ENCODE results near the gene RFXAP. TPM values are rescaled to one million over a fixed set of nuclear protein-coding genes. Genes with fewer than 3 reads are reported as not detected.

The RFXAP gene
- total RNA-seq, 1 experiment from 2014 or later, result 0.96 TPM

DNA sequence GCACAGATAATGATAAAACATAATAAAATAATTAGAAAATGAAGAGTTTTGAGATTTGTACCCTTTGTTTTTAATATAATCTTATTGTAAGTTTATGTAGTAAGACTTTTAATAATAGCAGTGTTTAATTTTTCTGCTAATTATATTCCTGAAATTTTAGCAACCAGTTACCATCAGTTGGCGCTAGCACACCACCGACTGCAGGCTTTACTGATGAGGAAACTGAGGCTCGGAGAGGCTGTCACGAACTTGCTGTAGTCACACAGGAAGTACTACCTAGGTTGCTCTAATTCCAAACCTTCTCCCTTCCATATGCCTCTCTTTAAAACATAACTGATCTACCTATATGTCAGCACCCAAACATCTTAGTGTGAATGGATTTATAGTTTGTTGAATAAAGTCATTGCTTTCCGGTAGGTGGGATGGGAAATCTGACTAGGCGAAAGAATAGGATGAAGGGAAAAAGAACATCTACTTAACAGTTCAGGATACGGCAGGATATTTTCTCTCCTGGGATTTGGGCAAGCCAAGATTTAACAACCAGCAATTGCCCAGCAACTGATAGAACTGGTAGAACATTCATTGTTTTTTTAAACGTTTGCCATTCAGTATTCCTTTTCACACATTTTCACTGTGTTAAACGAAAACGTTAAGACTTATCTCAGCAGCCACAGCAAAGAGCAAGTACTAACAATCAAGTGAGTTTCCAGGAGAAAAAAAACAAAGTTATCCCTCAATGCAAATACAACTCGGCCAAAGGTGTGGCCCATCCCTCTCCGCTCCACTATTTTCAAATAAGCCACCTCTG is 822 bp upstream of the RFXAP start:
- no peak for DNase-seq (ENCODE audit: low read depth)

GRCh38 chr13:36819739-36820090 is 693 bp downstream of the RFXAP start:
- DNase-seq (ENCODE audit: low read depth), result peak; percentile 35

- no peak for DNase-seq (ENCODE audit: low read depth)
Observed at GRCh38 chr13:36820222-36820621, 1.2 kb downstream of the RFXAP start.

- no peak for DNase-seq (ENCODE audit: low read depth)
Observed at GRCh38 chr13:36822785-36823184, 3.8 kb downstream of the RFXAP start.

- DNase-seq (ENCODE audit: low read depth), result no peak
Observed at GRCh38 chr13:36829753-36830152, 10.7 kb downstream of the RFXAP start.

GRCh38 chr13:36831291-36831690 is 12.3 kb downstream of the RFXAP start:
- DNase-seq (ENCODE audit: low read depth), result no peak

DNA sequence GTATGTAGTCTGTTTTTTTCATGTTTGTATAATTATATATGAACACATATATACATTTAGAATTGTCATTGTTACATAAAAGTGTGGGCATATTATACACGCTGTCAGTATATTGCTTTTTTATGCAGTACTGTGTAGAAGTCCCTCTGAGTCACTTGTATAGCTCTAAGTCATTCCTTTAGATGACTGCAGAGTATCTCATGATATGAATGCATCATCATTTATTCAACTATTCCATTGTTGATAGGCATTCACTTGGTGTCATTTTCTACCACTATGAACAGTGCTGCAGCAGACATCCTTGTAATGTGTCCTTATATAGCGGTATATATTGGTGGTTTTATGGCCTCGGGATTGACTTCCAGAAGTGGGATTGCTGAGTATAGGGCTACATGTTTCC is 15.3 kb downstream of the RFXAP start:
- DNase-seq (ENCODE audit: low read depth), result no peak

- no peak for DNase-seq (ENCODE audit: low read depth)
Observed at GRCh38 chr13:36837354-36838092, 18.5 kb downstream of the RFXAP start.

DNA sequence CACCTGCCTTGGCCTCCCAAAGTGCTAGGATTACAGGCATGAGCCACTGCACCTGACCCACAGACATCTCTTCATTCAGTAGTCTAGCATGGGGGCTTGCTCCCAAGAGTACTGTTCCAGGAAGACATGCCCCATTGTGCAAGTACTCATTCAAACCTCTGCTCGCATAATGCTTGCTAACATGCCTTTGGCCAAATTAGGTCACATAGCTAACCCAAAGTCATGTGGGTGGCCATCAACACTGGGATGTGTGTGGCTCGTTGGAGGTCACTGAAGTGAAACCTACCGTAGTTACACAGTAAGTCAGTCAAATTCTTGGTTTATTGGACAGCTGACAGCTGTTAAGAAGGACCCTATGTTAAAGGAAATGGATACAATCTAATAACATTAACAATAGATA is 20.3 kb downstream of the RFXAP start:
- peak; percentile 23 for DNase-seq (ENCODE audit: low read depth)

GRCh38 chr13:36839981-36840380 is 21.0 kb downstream of the RFXAP start:
- DNase-seq (ENCODE audit: low read depth), result peak; percentile 30

- no peak for DNase-seq (ENCODE audit: low read depth)
Observed at GRCh38 chr13:36840718-36841250, 21.8 kb downstream of the RFXAP start.

GRCh38 chr13:36841391-36841790 is 22.4 kb downstream of the RFXAP start:
- DNase-seq (ENCODE audit: low read depth), result no peak

DNA sequence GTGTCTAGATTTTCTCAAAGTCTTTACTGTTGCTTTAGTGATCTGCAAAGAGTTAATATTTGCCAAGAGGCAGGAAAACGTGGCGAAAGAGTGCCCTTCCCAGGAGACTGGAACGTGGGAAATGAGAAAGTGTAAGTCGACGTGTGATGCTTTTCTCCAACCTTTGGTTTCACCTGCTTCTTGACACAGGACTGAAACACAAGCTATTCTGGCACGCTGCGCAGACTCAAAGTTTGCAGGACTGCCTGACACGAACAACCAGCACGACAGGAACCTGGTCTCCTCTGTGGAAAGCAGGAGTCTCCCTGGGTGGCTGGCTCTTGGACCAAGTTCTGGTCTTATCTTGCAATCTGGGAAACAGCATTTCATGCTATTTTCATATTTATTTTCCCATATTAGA is 28.6 kb downstream of the RFXAP start:
- DNase-seq (ENCODE audit: low read depth), result no peak

DNA sequence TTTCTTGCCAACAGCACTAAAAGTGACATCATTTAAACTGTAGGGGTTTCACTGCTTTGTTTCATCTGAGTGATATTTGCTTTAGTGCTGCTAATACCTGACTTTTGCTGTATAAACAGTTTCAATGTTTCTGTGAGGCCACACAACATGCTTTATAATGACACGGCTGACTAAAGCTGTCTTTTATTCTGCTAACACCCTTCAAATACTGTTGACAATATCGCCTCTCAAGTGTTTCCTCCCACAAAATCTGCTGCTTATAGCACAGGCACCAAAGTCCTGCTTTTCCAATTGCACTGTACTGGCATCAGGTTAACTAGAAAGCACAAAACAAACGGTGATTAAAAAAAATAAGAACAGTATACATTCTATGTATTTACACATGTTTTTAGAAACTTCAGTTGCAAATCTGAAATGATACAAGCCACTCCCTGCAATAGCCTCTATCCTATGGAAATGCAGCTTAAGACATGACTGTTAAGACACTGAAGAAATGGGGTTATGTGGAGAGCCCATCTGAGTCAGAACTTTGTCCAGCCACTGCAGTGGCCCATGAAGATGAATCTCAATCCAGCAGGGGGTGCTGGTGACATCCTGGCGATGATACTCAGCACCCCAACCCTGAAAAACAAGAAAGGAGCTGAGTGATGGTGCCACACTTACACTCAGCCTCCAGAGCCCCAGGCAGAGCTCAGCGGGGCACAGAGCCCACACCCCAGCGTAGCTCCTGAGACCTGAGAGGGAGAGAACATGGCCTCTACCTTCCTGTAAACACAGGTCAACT is 29.4 kb downstream of the RFXAP start:
- DNase-seq (ENCODE audit: low read depth), result peak; percentile 39

DNA sequence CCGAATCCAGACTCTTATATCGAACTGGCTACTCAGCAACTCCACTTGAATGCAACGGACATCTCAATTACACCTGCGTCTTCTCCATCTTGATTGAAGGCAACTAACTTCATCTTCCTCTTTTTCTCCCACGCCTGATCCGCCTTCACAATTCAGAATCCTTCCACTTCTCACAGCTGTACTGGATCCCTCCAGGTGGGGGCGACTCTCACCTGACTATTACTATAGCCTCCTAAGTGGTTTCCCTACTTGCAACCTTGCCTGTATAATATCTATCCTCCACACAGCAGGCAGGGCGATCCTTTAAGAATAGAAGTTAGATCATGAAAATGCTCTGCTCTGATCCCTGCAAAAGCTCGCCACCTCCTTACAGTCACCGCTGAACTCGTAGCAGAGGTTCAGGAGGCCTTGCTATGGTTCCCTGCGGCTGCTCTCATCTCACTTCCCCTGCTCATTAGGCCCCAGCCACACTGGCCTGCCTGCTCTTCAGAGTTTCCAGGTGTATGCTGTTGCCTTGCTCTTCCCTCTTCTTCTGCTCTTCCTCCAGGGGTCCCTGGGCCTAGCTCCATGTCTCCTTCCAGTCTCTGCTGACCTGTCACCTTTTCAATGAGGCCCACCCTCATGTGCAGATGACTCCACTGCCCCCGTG is 31.9 kb downstream of the RFXAP start:
- DNase-seq (ENCODE audit: low read depth), result no peak

- DNase-seq (ENCODE audit: low read depth), result no peak
Observed at GRCh38 chr13:36857253-36857652, 38.2 kb downstream of the RFXAP start.

DNA sequence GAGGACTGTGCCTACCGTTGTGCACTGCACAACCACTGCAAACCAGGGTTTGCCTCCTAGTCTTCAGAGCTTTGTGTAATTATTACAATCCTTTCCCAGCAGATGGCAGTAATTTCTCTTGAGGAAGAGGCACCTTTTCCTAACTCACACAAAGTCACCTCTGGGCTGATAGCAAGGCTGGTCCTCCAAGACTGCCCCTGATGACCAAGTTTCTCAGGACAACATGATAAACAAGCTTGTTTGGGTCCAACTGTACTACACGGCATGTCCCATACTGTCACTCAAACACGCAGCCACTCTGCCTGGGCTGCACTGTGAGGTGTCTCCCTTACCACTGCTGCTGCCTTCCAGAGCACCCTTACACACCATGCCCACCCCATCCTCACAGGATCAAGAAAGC is 39.3 kb downstream of the RFXAP start:
- peak; percentile 41 for DNase-seq (ENCODE audit: low read depth)

GRCh38 chr13:36859259-36859658 is 40.2 kb downstream of the RFXAP start:
- no peak for DNase-seq (ENCODE audit: low read depth)

- no peak for DNase-seq (ENCODE audit: low read depth)
Observed at GRCh38 chr13:36862002-36862685, 43.1 kb downstream of the RFXAP start.

GRCh38 chr13:36862722-36863121 is 43.7 kb downstream of the RFXAP start:
- no peak for DNase-seq (ENCODE audit: low read depth)

GRCh38 chr13:36865265-36865664 is 46.2 kb downstream of the RFXAP start:
- no peak for DNase-seq (ENCODE audit: low read depth)

Measured in RPMI7951 (cell line).